GM23338 (cell line): ENCODE measurements around the gene SH3BP2. TPM values are rescaled to one million over a fixed set of nuclear protein-coding genes. Genes with fewer than 3 reads are reported as not detected.

Experiments used
- ATAC-seq: fragments of 200-7000 bp; cut with Tn5 transposase; 3 replicates; pipeline ENCODE4 v1.9.1; 2020
- DNase-seq: peaks from one replicate; pipeline ENCODE4 v3.0.0-alpha.2; 2015; ENCODE audit warnings: low spot score
- H2AFZ ChIP-seq: fragments of 200-600 bp; sonication (generic); 2 replicates; pipeline ENCODE4 v1.8.0; 2016; ENCODE audit warnings: antibody characterized with exemption, mild to moderate bottlenecking, moderate library complexity
- H3F3A ChIP-seq: fragments of 200-600 bp; sonication (generic); replicated peaks from 2 replicates; pipeline ENCODE4 v1.8.0; 2017; ENCODE audit warnings: antibody characterized with exemption, mixed run types, low read depth
- H3K27ac ChIP-seq: fragments of 200-600 bp; sonication (generic); 2 replicates; pipeline ENCODE4 v1.6.1; 2016; ENCODE audit warnings: low read depth
- H3K27me3 ChIP-seq: fragments of 200-600 bp; sonication (generic); 2 replicates; pipeline ENCODE4 v1.8.0; 2016; ENCODE audit warnings: mild to moderate bottlenecking, mixed run types, moderate library complexity; ENCODE audit not compliant: insufficient read depth
- H3K36me3 ChIP-seq: fragments of 200-600 bp; sonication (generic); 2 replicates; pipeline ENCODE4 v1.8.0; 2016; ENCODE audit warnings: mild to moderate bottlenecking; ENCODE audit not compliant: insufficient read depth
- H3K4me1 ChIP-seq: fragments of 200-600 bp; sonication (generic); 2 replicates; pipeline ENCODE4 v1.8.0; 2016; ENCODE audit warnings: mild to moderate bottlenecking, moderate library complexity; ENCODE audit not compliant: insufficient read depth
- H3K4me2 ChIP-seq: fragments of 200-600 bp; sonication (generic); 2 replicates; pipeline ENCODE4 v1.7.1; 2017; ENCODE audit warnings: mixed run types
- H3K4me3 ChIP-seq: fragments of 200-600 bp; sonication (generic); 2 replicates; pipeline ENCODE4 v1.6.1; 2016; ENCODE audit warnings: mixed run types
- H3K79me2 ChIP-seq: fragments of 200-600 bp; sonication (generic); replicated peaks from 2 replicates; pipeline ENCODE4 v1.8.0; 2017; ENCODE audit warnings: mild to moderate bottlenecking; ENCODE audit not compliant: insufficient read depth
- H3K9me2 ChIP-seq: fragments of 200-600 bp; sonication (generic); 2 replicates; pipeline ENCODE4 v1.8.0; 2017; ENCODE audit not compliant: insufficient read depth
- H4K20me1 ChIP-seq: fragments of 200-600 bp; sonication (generic); replicated peaks from 2 replicates; pipeline ENCODE4 v1.8.0; 2017; ENCODE audit warnings: mild to moderate bottlenecking; ENCODE audit not compliant: insufficient read depth
- H3K27ac Mint-ChIP-seq: 2 replicates; pipeline ENCODE4 v1.8.0; 2020; ENCODE audit warnings: inconsistent platforms, mild to moderate bottlenecking, moderate library complexity, mixed read lengths
- H3K27me3 Mint-ChIP-seq: 3 replicates; pipeline ENCODE4 v1.8.0; 2022; ENCODE audit warnings: low read depth, mild to moderate bottlenecking, moderate library complexity, mixed read lengths, inconsistent platforms; ENCODE audit not compliant: insufficient read depth, poor library complexity
- H3K36me3 Mint-ChIP-seq: 3 replicates; pipeline ENCODE4 v1.8.0; 2021; ENCODE audit warnings: low read depth, mild to moderate bottlenecking, inconsistent platforms, moderate library complexity, mixed read lengths
- H3K4me1 Mint-ChIP-seq: 3 replicates; pipeline ENCODE4 v1.8.0; 2020; ENCODE audit warnings: mild to moderate bottlenecking, inconsistent platforms, mixed read lengths
- H3K4me3 Mint-ChIP-seq: 3 replicates; pipeline ENCODE4 v1.8.0; 2021; ENCODE audit warnings: moderate library complexity, mild to moderate bottlenecking, inconsistent platforms, mixed read lengths
- H3K9me3 Mint-ChIP-seq: 3 replicates; pipeline ENCODE4 v1.8.0; 2020; ENCODE audit warnings: moderate library complexity, mild to moderate bottlenecking, inconsistent platforms, mixed read lengths
- JUNB ChIP-seq: IDR thresholded peaks from one replicate; pipeline ENCODE4 v1.6.1; 2016; ENCODE audit warnings: antibody characterized with exemption; ENCODE audit not compliant: unreplicated experiment
- POLR2AphosphoS5 ChIP-seq: IDR thresholded peaks from 2 replicates; pipeline ENCODE4 v1.6.1; 2016; ENCODE audit warnings: antibody characterized with exemption, low read depth
- REST ChIP-seq: IDR thresholded peaks from one replicate; pipeline ENCODE4 v1.6.1; 2018; ENCODE audit warnings: antibody characterized with exemption; ENCODE audit not compliant: unreplicated experiment
- ZNF331 ChIP-seq: fragments of 250-450 bp; sonication (Bioruptor Pico); IDR thresholded peaks from 2 replicates; pipeline ENCODE4 v1.5.0; 2020; ENCODE audit warnings: low read depth, mild to moderate bottlenecking, moderate library complexity
- polyA plus RNA-seq: library from polyadenylated mRNA; unstranded; fragments of >200 nt; fragmentation: Nextera tagmentation; extraction: Ambion mirVana; gene quantifications from 2 replicates; pipeline ENCODE4 v1.2.1, GENCODE V29; 2016
- total RNA-seq: library from RNA; depleted of rRNA; stranded (reverse); fragments of >200 nt; shearing (Covaris generic); gene quantifications from 2 replicates; pipeline ENCODE4 v1.2.3, GENCODE V29; 2014

Gene SH3BP2
- total and polyA plus RNA-seq, 2 experiments from 2014 or later = 15.2 to 43.9 TPM

GRCh38 chr4:2808001-2808400 lies 15.1 kb downstream of the SH3BP2 start:
- no peak for DNase-seq
- Mint-ChIP-seq H3K4me1 (peaks cover 23% of the 10 kb centered on the region), H3K27me3 (peaks cover 5% of the 10 kb centered on the region), H3K27ac (no peak overlapping the region), H3K36me3 (no peaks in the 10 kb centered on the region), H3K9me3 (no peaks in the 10 kb centered on the region), H3K4me3 (no peak overlapping the region)
- no peaks in the 10 kb centered on the region for H3K9me2 ChIP-seq
- H3K4me1 ChIP-seq = peaks cover 7% of the 10 kb centered on the region
- no peaks in the 10 kb centered on the region for H4K20me1 ChIP-seq
- no peak for TF ChIP-seq POLR2AphosphoS5
- TF ChIP-seq JUNB = no peak
- no peaks in the 10 kb centered on the region for H3K36me3 ChIP-seq
- no peak overlapping the region for H3K27ac ChIP-seq
- no peaks in the 10 kb centered on the region for H3K79me2 ChIP-seq
- no peak for ATAC-seq
- H3K27me3 ChIP-seq = no peaks in the 10 kb centered on the region
- 0 out of 2 replicates have a peak, but pooled peaks cover 4% of the 10 kb centered on the region for H3F3A ChIP-seq
- H2AFZ ChIP-seq = no peak overlapping the region
- no peak overlapping the region for H3K4me3 ChIP-seq
- no peak overlapping the region for H3K4me2 ChIP-seq

GRCh38 chr4:2809610-2810180 lies 16.8 kb downstream of the SH3BP2 start:
- DNase-seq (no peak), ATAC-seq (no peak)
- peaks cover 7% of the 10 kb centered on the region for H3K4me1 ChIP-seq
- no peaks in the 10 kb centered on the region for H4K20me1 ChIP-seq
- H3F3A ChIP-seq = 0 out of 2 replicates have a peak, but pooled peaks cover 4% of the 10 kb centered on the region
- Mint-ChIP-seq H3K36me3 (no peaks in the 10 kb centered on the region; the same call in 2 of the 3 replicates), H3K27ac (no peak overlapping the region), H3K4me1 (peaks cover 29% of the 10 kb centered on the region), H3K4me3 (no peak overlapping the region), H3K27me3 (peaks cover 5% of the 10 kb centered on the region), H3K9me3 (no peaks in the 10 kb centered on the region)
- no peak overlapping the region for H3K4me3 ChIP-seq
- H2AFZ ChIP-seq = no peak overlapping the region
- H3K9me2 ChIP-seq = no peaks in the 10 kb centered on the region
- H3K4me2 ChIP-seq = no peak overlapping the region
- no peaks in the 10 kb centered on the region for H3K27me3 ChIP-seq
- TF ChIP-seq ZNF331 (CRISPR knock-in tag) (no peak), REST (no peak)
- H3K27ac ChIP-seq = no peak overlapping the region
- H3K79me2 ChIP-seq = no peaks in the 10 kb centered on the region
- H3K36me3 ChIP-seq = no peaks in the 10 kb centered on the region

- Mint-ChIP-seq H3K4me1 (peaks cover 29% of the 10 kb centered on the region), H3K4me3 (no peak overlapping the region), H3K27ac (no peak overlapping the region), H3K36me3 (no peaks in the 10 kb centered on the region; the same call in 2 of the 3 replicates), H3K9me3 (no peaks in the 10 kb centered on the region), H3K27me3 (peaks cover 5% of the 10 kb centered on the region)
- Histone ChIP-seq H3F3A (0 out of 2 replicates have a peak, but pooled peaks cover 4% of the 10 kb centered on the region), H4K20me1 (no peaks in the 10 kb centered on the region), H3K36me3 (no peaks in the 10 kb centered on the region), H3K27ac (no peak overlapping the region), H3K4me1 (peaks cover 7% of the 10 kb centered on the region), H2AFZ (no peak overlapping the region), H3K9me2 (no peaks in the 10 kb centered on the region), H3K4me3 (no peak overlapping the region), H3K27me3 (no peaks in the 10 kb centered on the region), H3K79me2 (no peaks in the 10 kb centered on the region), H3K4me2 (no peak overlapping the region)
- DNase-seq (no peak), ATAC-seq (no peak)
- TF ChIP-seq ZNF331 (CRISPR knock-in tag) = no peak
Observed at GRCh38 chr4:2810388-2810787, 17.5 kb downstream of the SH3BP2 start.
